Neural cell (in vitro differentiated cells): ENCODE measurements around the gene TRIM8. TPM values are rescaled to one million over a fixed set of nuclear protein-coding genes. Genes with fewer than 3 reads are reported as not detected.

Experiments used
- H2AFZ ChIP-seq: fragments of 200-600, 300-800 bp; sonication (generic), shearing (Covaris generic); 2 replicates; pipeline ENCODE4 v1.6.0; 2014; ENCODE audit warnings: low read depth, mild to moderate bottlenecking, antibody characterized with exemption, low read length, moderate library complexity
- H3F3A ChIP-seq: fragments of 200-600 bp; shearing (Covaris generic); 2 replicates; pipeline ENCODE4 v1.6.1; 2016; ENCODE audit warnings: mild to moderate bottlenecking, moderate library complexity, mixed read lengths, antibody characterized with exemption, low read length; ENCODE audit not compliant: insufficient read depth, poor library complexity, severe bottlenecking
- H3K27ac ChIP-seq: fragments of 200-600, 300-800 bp; sonication (generic), shearing (Covaris generic); 2 replicates; pipeline ENCODE4 v1.5.1; 2014; ENCODE audit warnings: mild to moderate bottlenecking, low read length, moderate library complexity
- H3K27me3 ChIP-seq: fragments of 300-800, 200-600 bp; sonication (generic), shearing (Covaris generic); 2 replicates; pipeline ENCODE4 v1.6.0; 2014; ENCODE audit warnings: mild to moderate bottlenecking, low read depth, low read length, moderate library complexity; ENCODE audit not compliant: insufficient read depth
- H3K36me3 ChIP-seq: fragments of 300-800, 200-600 bp; sonication (generic), shearing (Covaris generic); 2 replicates; pipeline ENCODE4 v1.5.1; 2014; ENCODE audit warnings: mild to moderate bottlenecking, antibody characterized with exemption, low read length, moderate library complexity; ENCODE audit not compliant: insufficient read depth
- H3K4me2 ChIP-seq: fragments of 300-800, 200-600 bp; sonication (generic), shearing (Covaris generic); 2 replicates; pipeline ENCODE4 v1.6.0; 2014; ENCODE audit warnings: mild to moderate bottlenecking, low read length
- H3K4me3 ChIP-seq: fragments of 300-800, 200-600 bp; sonication (generic), shearing (Covaris generic); 2 replicates; pipeline ENCODE4 v1.5.1; 2014; ENCODE audit warnings: mild to moderate bottlenecking, low read length, moderate library complexity
- H3K79me2 ChIP-seq: fragments of 200-600 bp; shearing (Covaris generic); replicated peaks from 2 replicates; pipeline ENCODE4 v1.6.0; 2014; ENCODE audit warnings: mild to moderate bottlenecking, low read length, moderate library complexity; ENCODE audit not compliant: insufficient read depth
- H3K9ac ChIP-seq: fragments of 300-800, 200-600 bp; sonication (generic), shearing (Covaris generic); 2 replicates; pipeline ENCODE4 v1.6.1; 2016; ENCODE audit warnings: mild to moderate bottlenecking, low read length, mixed read lengths
- H3K9me2 ChIP-seq: fragments of 200-600 bp; shearing (Covaris generic); 2 replicates; pipeline ENCODE4 v1.6.1; 2016; ENCODE audit warnings: mild to moderate bottlenecking, low read length, mixed read lengths; ENCODE audit not compliant: insufficient read depth
- H3K9me3 ChIP-seq: fragments of 200-600, 300-800 bp; sonication (generic), shearing (Covaris generic); 2 replicates; pipeline ENCODE4 v1.6.1; 2016; ENCODE audit warnings: mild to moderate bottlenecking, mixed run types, low read length, moderate library complexity, mixed read lengths
- H4K20me1 ChIP-seq: fragments of 200-600 bp; shearing (Covaris generic); 2 replicates; pipeline ENCODE4 v1.6.1; 2016; ENCODE audit warnings: mild to moderate bottlenecking, mixed run types; ENCODE audit not compliant: insufficient read depth
- EP300 ChIP-seq: fragments of 450-650 bp; conservative IDR thresholded peaks from 2 replicates; pipeline ENCODE4 v1.6.1; 2014; ENCODE audit warnings: antibody characterized with exemption, mild to moderate bottlenecking, moderate library complexity; ENCODE audit not compliant: poor library complexity, severe bottlenecking
- EZH2 ChIP-seq: fragments of 200-600, 300-800 bp; shearing (Covaris generic), sonication (generic); IDR thresholded peaks from 2 replicates; pipeline ENCODE4 v1.6.1; 2014; ENCODE audit warnings: antibody characterized with exemption, low read length, borderline replicate concordance, mild to moderate bottlenecking; ENCODE audit not compliant: insufficient read depth, poor library complexity, severe bottlenecking
- MXI1 ChIP-seq: fragments of 450-650 bp; conservative IDR thresholded peaks from 2 replicates; pipeline ENCODE4 v1.6.1; 2014; ENCODE audit warnings: antibody characterized with exemption, mild to moderate bottlenecking; ENCODE audit not compliant: poor library complexity, severe bottlenecking
- POLR2AphosphoS5 ChIP-seq: IDR thresholded peaks from 2 replicates; pipeline ENCODE4 v1.6.1; 2012
- RAD21 ChIP-seq: fragments of 450-650 bp; conservative IDR thresholded peaks from 2 replicates; pipeline ENCODE4 v1.6.1; 2014; ENCODE audit warnings: antibody characterized with exemption, mild to moderate bottlenecking, moderate library complexity
- SMC3 ChIP-seq: fragments of 450-650 bp; conservative IDR thresholded peaks from 2 replicates; pipeline ENCODE4 v1.6.1; 2014; ENCODE audit warnings: antibody characterized with exemption, mild to moderate bottlenecking, moderate library complexity; ENCODE audit not compliant: poor library complexity
- TAF1 ChIP-seq: IDR thresholded peaks from 2 replicates; pipeline ENCODE4 v1.6.1; 2012; ENCODE audit warnings: low read depth
- polyA plus RNA-seq: library from polyadenylated mRNA; depleted of rRNA; stranded (reverse); fragments of >200 nt; gene quantifications from 2 replicates; pipeline ENCODE4 v1.2.3, GENCODE V29; 2014
- TF ChIP-seq, protein P1 (sequence below): IDR thresholded peaks from 2 replicates; pipeline ENCODE4 v1.6.1; 2012; ENCODE audit warnings: borderline replicate concordance
- TF ChIP-seq, protein P2 (sequence below): fragments of 450-650 bp; IDR thresholded peaks from 2 replicates; pipeline ENCODE4 v1.5.1; 2014; ENCODE audit warnings: antibody characterized with exemption, mild to moderate bottlenecking, moderate library complexity; ENCODE audit not compliant: poor library complexity, severe bottlenecking

Gene TRIM8
- polyA plus RNA-seq, 1 donor from 2014 or later: 47.5 TPM

DNA sequence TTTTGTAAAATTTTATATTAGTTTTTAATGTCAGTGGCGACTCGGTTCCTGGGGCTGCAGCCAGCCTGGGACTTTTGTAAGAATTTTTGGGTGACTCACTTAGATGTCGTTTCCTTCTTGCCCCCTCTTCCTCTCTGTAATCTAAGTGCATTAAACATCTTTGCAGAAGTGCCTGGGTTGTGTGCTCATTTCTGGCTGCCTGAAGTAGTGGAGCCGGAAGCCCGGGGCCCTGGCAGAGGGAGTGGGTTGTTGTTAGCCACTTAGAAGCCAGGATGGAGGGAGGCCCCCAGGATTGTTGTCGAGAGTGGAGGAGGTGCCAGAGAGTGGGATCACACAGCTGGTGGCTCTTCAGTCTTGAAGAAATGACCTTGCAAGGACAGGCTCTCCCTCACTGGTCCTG is 11.0 kb upstream of the TRIM8 start:
- Histone ChIP-seq H3F3A (no peaks in the 10 kb centered on the region), H3K27ac (no peak overlapping the region), H3K79me2 (no peaks in the 10 kb centered on the region), H3K27me3 (no peaks in the 10 kb centered on the region), H4K20me1 (no peaks in the 10 kb centered on the region), H3K9ac (no peak overlapping the region), H3K36me3 (no peaks in the 10 kb centered on the region), H3K4me3 (no peak overlapping the region), H3K9me3 (no peaks in the 10 kb centered on the region), H3K9me2 (no peaks in the 10 kb centered on the region), H2AFZ (no peak overlapping the region), H3K4me2 (no peak overlapping the region)
- TF ChIP-seq EP300 (no peak), TAF1 (no peak)

DNA sequence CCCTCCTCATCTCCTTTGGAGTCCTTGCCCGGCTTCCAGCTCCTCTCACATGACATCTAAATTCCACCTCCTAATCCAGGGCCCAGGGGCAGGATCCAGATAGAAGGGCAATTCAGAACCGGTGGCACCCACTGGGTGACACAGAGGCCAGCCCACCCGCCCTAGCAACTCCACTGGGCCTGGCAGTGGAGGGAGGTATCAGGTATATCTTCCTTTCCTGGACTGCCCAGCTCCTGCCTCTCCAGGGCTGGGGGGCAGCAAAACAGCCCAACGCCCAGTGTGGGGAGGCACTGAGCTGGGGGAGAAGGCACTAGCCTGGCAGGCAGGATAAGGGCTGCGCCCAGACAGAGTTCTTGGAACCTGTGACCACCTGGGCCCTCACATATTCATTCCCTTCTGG is 10.4 kb upstream of the TRIM8 start:
- no peaks in the 10 kb centered on the region for H3F3A ChIP-seq
- TF ChIP-seq POLR2AphosphoS5 (no peak), SMC3 (no peak), EZH2 (no peak), EP300 (no peak), RAD21 (no peak), TAF1 (no peak), MXI1 (no peak)
- TF ChIP-seq, protein P1, sequence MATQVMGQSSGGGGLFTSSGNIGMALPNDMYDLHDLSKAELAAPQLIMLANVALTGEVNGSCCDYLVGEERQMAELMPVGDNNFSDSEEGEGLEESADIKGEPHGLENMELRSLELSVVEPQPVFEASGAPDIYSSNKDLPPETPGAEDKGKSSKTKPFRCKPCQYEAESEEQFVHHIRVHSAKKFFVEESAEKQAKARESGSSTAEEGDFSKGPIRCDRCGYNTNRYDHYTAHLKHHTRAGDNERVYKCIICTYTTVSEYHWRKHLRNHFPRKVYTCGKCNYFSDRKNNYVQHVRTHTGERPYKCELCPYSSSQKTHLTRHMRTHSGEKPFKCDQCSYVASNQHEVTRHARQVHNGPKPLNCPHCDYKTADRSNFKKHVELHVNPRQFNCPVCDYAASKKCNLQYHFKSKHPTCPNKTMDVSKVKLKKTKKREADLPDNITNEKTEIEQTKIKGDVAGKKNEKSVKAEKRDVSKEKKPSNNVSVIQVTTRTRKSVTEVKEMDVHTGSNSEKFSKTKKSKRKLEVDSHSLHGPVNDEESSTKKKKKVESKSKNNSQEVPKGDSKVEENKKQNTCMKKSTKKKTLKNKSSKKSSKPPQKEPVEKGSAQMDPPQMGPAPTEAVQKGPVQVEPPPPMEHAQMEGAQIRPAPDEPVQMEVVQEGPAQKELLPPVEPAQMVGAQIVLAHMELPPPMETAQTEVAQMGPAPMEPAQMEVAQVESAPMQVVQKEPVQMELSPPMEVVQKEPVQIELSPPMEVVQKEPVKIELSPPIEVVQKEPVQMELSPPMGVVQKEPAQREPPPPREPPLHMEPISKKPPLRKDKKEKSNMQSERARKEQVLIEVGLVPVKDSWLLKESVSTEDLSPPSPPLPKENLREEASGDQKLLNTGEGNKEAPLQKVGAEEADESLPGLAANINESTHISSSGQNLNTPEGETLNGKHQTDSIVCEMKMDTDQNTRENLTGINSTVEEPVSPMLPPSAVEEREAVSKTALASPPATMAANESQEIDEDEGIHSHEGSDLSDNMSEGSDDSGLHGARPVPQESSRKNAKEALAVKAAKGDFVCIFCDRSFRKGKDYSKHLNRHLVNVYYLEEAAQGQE: no peak
- TF ChIP-seq, protein P2, sequence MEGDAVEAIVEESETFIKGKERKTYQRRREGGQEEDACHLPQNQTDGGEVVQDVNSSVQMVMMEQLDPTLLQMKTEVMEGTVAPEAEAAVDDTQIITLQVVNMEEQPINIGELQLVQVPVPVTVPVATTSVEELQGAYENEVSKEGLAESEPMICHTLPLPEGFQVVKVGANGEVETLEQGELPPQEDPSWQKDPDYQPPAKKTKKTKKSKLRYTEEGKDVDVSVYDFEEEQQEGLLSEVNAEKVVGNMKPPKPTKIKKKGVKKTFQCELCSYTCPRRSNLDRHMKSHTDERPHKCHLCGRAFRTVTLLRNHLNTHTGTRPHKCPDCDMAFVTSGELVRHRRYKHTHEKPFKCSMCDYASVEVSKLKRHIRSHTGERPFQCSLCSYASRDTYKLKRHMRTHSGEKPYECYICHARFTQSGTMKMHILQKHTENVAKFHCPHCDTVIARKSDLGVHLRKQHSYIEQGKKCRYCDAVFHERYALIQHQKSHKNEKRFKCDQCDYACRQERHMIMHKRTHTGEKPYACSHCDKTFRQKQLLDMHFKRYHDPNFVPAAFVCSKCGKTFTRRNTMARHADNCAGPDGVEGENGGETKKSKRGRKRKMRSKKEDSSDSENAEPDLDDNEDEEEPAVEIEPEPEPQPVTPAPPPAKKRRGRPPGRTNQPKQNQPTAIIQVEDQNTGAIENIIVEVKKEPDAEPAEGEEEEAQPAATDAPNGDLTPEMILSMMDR: no peak
- H3K27me3 ChIP-seq: no peaks in the 10 kb centered on the region
- no peak overlapping the region for H3K9ac ChIP-seq
- H3K9me2 ChIP-seq: no peaks in the 10 kb centered on the region
- H3K27ac ChIP-seq: no peak overlapping the region
- H3K4me3 ChIP-seq: no peak overlapping the region
- H3K4me2 ChIP-seq: no peak overlapping the region
- H3K79me2 ChIP-seq: no peaks in the 10 kb centered on the region
- no peaks in the 10 kb centered on the region for H3K36me3 ChIP-seq
- H3K9me3 ChIP-seq: no peaks in the 10 kb centered on the region
- H2AFZ ChIP-seq: no peak overlapping the region
- no peaks in the 10 kb centered on the region for H4K20me1 ChIP-seq

DNA sequence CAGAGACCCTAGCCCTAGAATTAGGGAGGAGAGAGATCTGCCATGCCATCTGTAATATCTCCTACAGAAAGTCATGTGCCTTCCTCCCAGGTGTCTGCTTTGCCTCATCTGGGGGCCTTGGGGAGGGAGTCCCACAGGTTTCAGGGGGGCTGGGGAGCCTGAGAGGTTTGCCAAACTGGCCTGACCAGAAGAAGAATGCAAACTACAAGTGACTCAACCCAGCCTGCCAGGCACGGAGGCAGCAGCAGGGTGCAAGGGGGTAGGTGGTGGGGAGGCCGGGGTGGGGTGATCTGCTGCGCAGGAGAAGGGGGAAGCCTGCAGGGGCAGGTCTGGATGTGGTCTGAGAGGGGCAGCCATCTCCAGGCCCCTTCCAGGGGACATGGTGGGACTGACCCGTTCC is 9.6 kb upstream of the TRIM8 start:
- Histone ChIP-seq H4K20me1 (no peaks in the 10 kb centered on the region), H3K4me3 (no peak overlapping the region), H3K36me3 (no peaks in the 10 kb centered on the region), H3K27me3 (no peaks in the 10 kb centered on the region), H3K4me2 (no peak overlapping the region), H3K79me2 (no peaks in the 10 kb centered on the region), H3F3A (no peaks in the 10 kb centered on the region), H3K9ac (no peak overlapping the region), H2AFZ (no peak overlapping the region), H3K27ac (no peak overlapping the region), H3K9me3 (no peaks in the 10 kb centered on the region), H3K9me2 (no peaks in the 10 kb centered on the region)
- TF ChIP-seq RAD21: no peak
- no peak for TF ChIP-seq EP300
- TF ChIP-seq, protein P2: no peak
- TF ChIP-seq, protein P1: no peak
- TF ChIP-seq SMC3: no peak
- TF ChIP-seq POLR2AphosphoS5: no peak
- TF ChIP-seq MXI1: no peak
- TF ChIP-seq TAF1: no peak
- no peak for TF ChIP-seq EZH2
